Measurements from ENCODE around the gene KDR. TPM values are rescaled to one million over a fixed set of nuclear protein-coding genes. Genes with fewer than 3 reads are reported as not detected.
A peak's percentile ranks its signal among the peaks of the same experiment; 100 is the strongest.

Gene KDR
- total RNA-seq (10 to 100 TPM; 18.8 to 42.1 TPM), polyA plus RNA-seq (1 to 10 TPM in 1 of 2 donors, under 1 TPM in 1; 0.46 to 1.4 TPM)
- long read RNA-seq, donor 1, partial matches to known transcripts, result 23 of 23 reads
- long read RNA-seq, donor 1, other reads (novel, unspliced or antisense), result 0 of 23 reads
- long read RNA-seq, donor 2, full-length matches to known transcripts, result 2 of 8 reads
- long read RNA-seq, donor 2, partial matches to known transcripts, result 6 of 8 reads
- long read RNA-seq, donor 2, other reads (novel, unspliced or antisense), result 0 of 8 reads

- WGBS, 2 donors, result 0 to 1% methylated on average over 48 to 57 of the region's 57 CpGs
- ATAC-seq (ENCODE audit: low FRiP score) (peak; percentile 86), DNase-seq (peak; percentile 49 to 80)
- Histone ChIP-seq H3K27me3 (ENCODE audit: control insufficient read depth in 1 of 2, insufficient read depth in 2 of 2, low read length in 1 of 2) (no peaks in the 10 kb centered on the region), H3K4me3 (ENCODE audit: low read length in 2 of 2) (peak within 1 kb of the TSS; percentile 35 to 37), H3K9me3 (ENCODE audit: control insufficient read depth, low read length) (no peaks in the 10 kb centered on the region), H3K27ac (ENCODE audit: low read depth in 1 of 2, low read length in 2 of 2) (no peak within 1 kb of the TSS), H3K36me3 (ENCODE audit: control insufficient read depth in 1 of 2, insufficient read depth in 2 of 2, low read length in 1 of 2) (no peaks in the 10 kb centered on the region), H3K4me1 (ENCODE audit: control insufficient read depth in 1 of 2, insufficient read depth in 2 of 2, low read length in 2 of 2) (peaks cover 0 to 3% of the 10 kb centered on the region in 2 donors)
- intact Hi-C loops (cut with DNase I), result loop anchor here in 1 of 2 donors (10.0 kb wide), 1 partner anchor 110 kb away; no protein-coding TSS in a partner anchor
Observed at GRCh38 chr4:55125087-55125721, at the start of gene KDR. Gene KDR (minus strand): TSS chr4:55125595. CDS start chr4:55125293, 302 bp downstream.

DNA sequence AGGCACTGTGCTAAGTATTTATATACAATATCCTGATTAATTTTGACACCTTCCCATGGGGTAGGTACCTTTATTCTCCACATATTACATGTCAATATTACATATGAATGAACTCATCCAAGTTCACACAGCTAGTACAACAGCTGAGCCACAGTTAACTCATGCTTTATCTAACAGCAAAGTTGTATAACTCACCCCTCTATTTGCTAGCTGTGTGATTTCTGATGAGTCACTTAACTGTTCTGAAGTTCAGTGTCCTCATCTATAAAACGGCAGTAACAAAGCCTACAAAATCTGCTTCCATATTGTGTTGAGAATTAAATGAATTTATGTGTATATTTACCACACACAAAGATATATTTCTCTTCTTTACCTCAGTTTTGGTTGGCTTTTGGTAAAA lies 48.2 kb upstream of the KDR start:
- intact Hi-C loops (cut with DNase I), result no loop called here
- DNase-seq, result no peak
- no peak for ATAC-seq (ENCODE audit: low FRiP score)
- 55 to 67% methylated on average over 1 of the region's 1 CpG for WGBS, 2 donors
- H3K27me3 ChIP-seq (ENCODE audit: control insufficient read depth in 1 of 2, insufficient read depth in 2 of 2, low read length in 1 of 2), result peaks cover 0 to 3% of the 10 kb centered on the region in 2 donors
- no peaks in the 10 kb centered on the region for H3K4me1 ChIP-seq (ENCODE audit: control insufficient read depth in 1 of 2, insufficient read depth in 2 of 2, low read length in 2 of 2)
- no peaks in the 10 kb centered on the region for H3K9me3 ChIP-seq (ENCODE audit: control insufficient read depth, low read length)
- no peaks in the 10 kb centered on the region for H3K36me3 ChIP-seq (ENCODE audit: control insufficient read depth in 1 of 2, insufficient read depth in 2 of 2, low read length in 1 of 2)
- H3K4me3 ChIP-seq (ENCODE audit: low read length in 2 of 2), result no peak overlapping the region
- no peak overlapping the region for H3K27ac ChIP-seq (ENCODE audit: low read depth in 1 of 2, low read length in 2 of 2)

GRCh38 chr4:55172694-55173287 lies 47.4 kb upstream of the KDR start:
- WGBS, 2 donors, result 77 to 84% methylated on average over 4 of the region's 4 CpGs
- H3K27ac ChIP-seq (ENCODE audit: low read depth in 1 of 2, low read length in 2 of 2), result no peak overlapping the region
- peaks cover 0 to 3% of the 10 kb centered on the region in 2 donors for H3K27me3 ChIP-seq (ENCODE audit: control insufficient read depth in 1 of 2, insufficient read depth in 2 of 2, low read length in 1 of 2)
- no peaks in the 10 kb centered on the region for H3K36me3 ChIP-seq (ENCODE audit: control insufficient read depth in 1 of 2, insufficient read depth in 2 of 2, low read length in 1 of 2)
- no peak overlapping the region for H3K4me3 ChIP-seq (ENCODE audit: low read length in 2 of 2)
- no peaks in the 10 kb centered on the region for H3K4me1 ChIP-seq (ENCODE audit: control insufficient read depth in 1 of 2, insufficient read depth in 2 of 2, low read length in 2 of 2)
- H3K9me3 ChIP-seq (ENCODE audit: control insufficient read depth, low read length), result no peaks in the 10 kb centered on the region
- intact Hi-C loops (cut with DNase I), result no loop called here
- DNase-seq (no peak), ATAC-seq (ENCODE audit: low FRiP score) (no peak)

DNA sequence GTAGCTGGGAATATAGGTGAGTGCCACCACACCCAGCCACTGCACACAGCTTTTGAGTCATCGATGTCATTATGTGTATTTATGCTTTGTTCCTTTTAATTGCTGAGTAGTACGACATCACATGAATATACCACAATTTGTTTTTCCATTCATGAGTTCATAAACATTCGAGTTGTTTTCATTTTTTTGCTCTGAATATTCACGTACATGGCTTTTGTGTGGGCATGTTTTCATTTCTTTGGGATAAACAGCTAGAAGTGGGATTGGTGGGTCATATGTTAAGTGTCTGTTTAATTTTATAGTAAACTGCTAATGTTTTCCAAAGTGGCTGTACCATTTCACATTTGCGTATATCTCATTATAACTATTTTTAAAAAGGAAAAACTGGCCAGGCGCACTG lies 45.1 kb upstream of the KDR start:
- Histone ChIP-seq H3K27ac (ENCODE audit: low read depth in 1 of 2, low read length in 2 of 2) (no peak overlapping the region), H3K36me3 (ENCODE audit: control insufficient read depth in 1 of 2, insufficient read depth in 2 of 2, low read length in 1 of 2) (no peaks in the 10 kb centered on the region), H3K9me3 (ENCODE audit: control insufficient read depth, low read length) (no peaks in the 10 kb centered on the region), H3K4me3 (ENCODE audit: low read length in 2 of 2) (no peak overlapping the region), H3K4me1 (ENCODE audit: control insufficient read depth in 1 of 2, insufficient read depth in 2 of 2, low read length in 2 of 2) (no peaks in the 10 kb centered on the region), H3K27me3 (ENCODE audit: control insufficient read depth in 1 of 2, insufficient read depth in 2 of 2, low read length in 1 of 2) (peaks cover 0 to 3% of the 10 kb centered on the region in 2 donors)
- ATAC-seq (ENCODE audit: low FRiP score), result no peak
- 70 to 71% methylated on average over 6 of the region's 6 CpGs for WGBS, 2 donors
- no peak for DNase-seq
- intact Hi-C loops (cut with DNase I), result no loop called here

DNA sequence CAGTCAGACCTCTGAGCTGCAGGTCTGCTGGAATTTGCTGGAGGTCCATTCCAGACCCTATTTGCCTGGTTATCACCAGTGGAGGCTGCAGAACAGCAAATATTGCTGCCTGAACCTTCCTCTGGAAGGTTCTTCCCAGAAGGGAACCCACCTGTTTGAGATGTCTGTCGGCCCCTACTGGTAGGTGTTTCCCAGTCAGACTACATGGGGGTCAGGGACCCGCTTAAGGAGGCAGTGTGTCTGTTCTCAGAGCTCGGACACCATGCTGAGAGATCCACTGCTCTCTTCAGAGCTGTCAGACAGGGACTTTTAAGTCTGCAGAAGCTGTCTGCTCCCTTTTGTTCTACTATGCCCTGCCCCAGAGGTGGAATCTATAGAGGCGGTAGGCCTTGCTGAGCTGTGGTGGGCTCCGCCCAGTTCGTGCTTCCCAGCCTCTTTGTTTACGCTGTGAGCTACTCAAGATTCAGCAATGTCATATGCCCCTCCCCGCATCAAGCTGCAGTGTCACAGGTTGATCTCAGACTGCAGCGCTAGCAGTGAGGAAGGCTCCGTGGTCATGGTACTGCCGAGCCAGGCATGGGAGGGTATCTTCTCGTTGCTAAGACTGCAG lies 44.1 kb upstream of the KDR start:
- no peaks in the 10 kb centered on the region for H3K9me3 ChIP-seq (ENCODE audit: control insufficient read depth, low read length)
- DNase-seq, result no peak
- H3K27me3 ChIP-seq (ENCODE audit: control insufficient read depth in 1 of 2, insufficient read depth in 2 of 2, low read length in 1 of 2), result peaks cover 0 to 3% of the 10 kb centered on the region in 2 donors
- H3K4me3 ChIP-seq (ENCODE audit: low read length in 2 of 2), result no peak overlapping the region
- intact Hi-C loops (cut with DNase I), result no loop called here
- no peaks in the 10 kb centered on the region for H3K36me3 ChIP-seq (ENCODE audit: control insufficient read depth in 1 of 2, insufficient read depth in 2 of 2, low read length in 1 of 2)
- no peaks in the 10 kb centered on the region for H3K4me1 ChIP-seq (ENCODE audit: control insufficient read depth in 1 of 2, insufficient read depth in 2 of 2, low read length in 2 of 2)
- no peak overlapping the region for H3K27ac ChIP-seq (ENCODE audit: low read depth in 1 of 2, low read length in 2 of 2)
- no peak for ATAC-seq (ENCODE audit: low FRiP score)
- WGBS, 2 donors, result 56 to 62% methylated on average over 12 of the region's 12 CpGs

DNA sequence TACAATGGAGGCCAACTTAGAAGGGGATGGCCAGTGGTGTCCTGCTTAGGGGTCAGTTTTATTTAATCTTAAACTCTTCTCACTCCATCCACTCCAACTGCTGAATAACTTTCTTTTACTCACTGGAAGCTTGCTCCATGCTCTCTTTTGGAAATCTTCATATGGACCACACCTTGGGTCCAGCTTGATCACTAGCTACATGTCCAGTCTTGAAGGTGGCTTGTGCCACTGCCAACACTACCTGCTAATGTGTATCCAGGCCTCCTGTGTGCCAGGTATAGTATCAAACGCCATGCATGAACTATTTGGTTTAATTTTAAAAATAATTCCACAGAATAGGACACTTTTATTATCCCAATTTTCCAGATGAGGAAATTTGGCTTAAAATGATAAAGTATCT lies 37.0 kb upstream of the KDR start:
- WGBS, 2 donors, result 80 to 89% methylated on average over 1 of the region's 1 CpG
- H3K9me3 ChIP-seq (ENCODE audit: control insufficient read depth, low read length), result peaks cover 1% of the 10 kb centered on the region
- H3K27ac ChIP-seq (ENCODE audit: low read depth in 1 of 2, low read length in 2 of 2), result no peak overlapping the region
- no peaks in the 10 kb centered on the region for H3K36me3 ChIP-seq (ENCODE audit: control insufficient read depth in 1 of 2, insufficient read depth in 2 of 2, low read length in 1 of 2)
- H3K4me3 ChIP-seq (ENCODE audit: low read length in 2 of 2), result no peak overlapping the region
- peaks cover 0 to 1% of the 10 kb centered on the region in 2 donors for H3K27me3 ChIP-seq (ENCODE audit: control insufficient read depth in 1 of 2, insufficient read depth in 2 of 2, low read length in 1 of 2)
- DNase-seq (no peak), ATAC-seq (ENCODE audit: low FRiP score) (no peak)
- intact Hi-C loops (cut with DNase I), result no loop called here
- no peaks in the 10 kb centered on the region for H3K4me1 ChIP-seq (ENCODE audit: control insufficient read depth in 1 of 2, insufficient read depth in 2 of 2, low read length in 2 of 2)

- H3K9me3 ChIP-seq (ENCODE audit: control insufficient read depth, low read length), result peaks cover 1% of the 10 kb centered on the region
- ATAC-seq (ENCODE audit: low FRiP score) (no peak), DNase-seq (no peak)
- H3K4me1 ChIP-seq (ENCODE audit: control insufficient read depth in 1 of 2, insufficient read depth in 2 of 2, low read length in 2 of 2), result no peaks in the 10 kb centered on the region
- WGBS, 2 donors, result 72 to 77% methylated on average over 6 of the region's 6 CpGs
- H3K36me3 ChIP-seq (ENCODE audit: control insufficient read depth in 1 of 2, insufficient read depth in 2 of 2, low read length in 1 of 2), result no peaks in the 10 kb centered on the region
- intact Hi-C loops (cut with DNase I), result no loop called here
- H3K27ac ChIP-seq (ENCODE audit: low read depth in 1 of 2, low read length in 2 of 2), result no peak overlapping the region
- no peak overlapping the region for H3K4me3 ChIP-seq (ENCODE audit: low read length in 2 of 2)
- peaks cover 0 to 1% of the 10 kb centered on the region in 2 donors for H3K27me3 ChIP-seq (ENCODE audit: control insufficient read depth in 1 of 2, insufficient read depth in 2 of 2, low read length in 1 of 2)
Observed at GRCh38 chr4:55161739-55162138, 36.3 kb upstream of the KDR start.

- intact Hi-C loops (cut with DNase I), result no loop called here
- no peaks in the 10 kb centered on the region for H3K4me1 ChIP-seq (ENCODE audit: control insufficient read depth in 1 of 2, insufficient read depth in 2 of 2, low read length in 2 of 2)
- ATAC-seq (ENCODE audit: low FRiP score) (no peak), DNase-seq (no peak)
- H3K27ac ChIP-seq (ENCODE audit: low read depth in 1 of 2, low read length in 2 of 2), result no peak overlapping the region
- peaks cover 0 to 1% of the 10 kb centered on the region in 2 donors for H3K27me3 ChIP-seq (ENCODE audit: control insufficient read depth in 1 of 2, insufficient read depth in 2 of 2, low read length in 1 of 2)
- H3K36me3 ChIP-seq (ENCODE audit: control insufficient read depth in 1 of 2, insufficient read depth in 2 of 2, low read length in 1 of 2), result no peaks in the 10 kb centered on the region
- no peak overlapping the region for H3K4me3 ChIP-seq (ENCODE audit: low read length in 2 of 2)
- 19 to 21% methylated on average over 2 of the region's 2 CpGs for WGBS, 2 donors
- peaks cover 1% of the 10 kb centered on the region for H3K9me3 ChIP-seq (ENCODE audit: control insufficient read depth, low read length)
Observed at GRCh38 chr4:55159851-55160250, 34.5 kb upstream of the KDR start.

Data from aorta (tissue), 5 donors.